Measurements from ENCODE around the gene MAP3K6.
"Not testable (repeated sequence)": the region's sequence is repeated elsewhere in the genome, so short reads cannot be mapped to it uniquely, and the experiment has no call there.

Gene MAP3K6

DNA sequence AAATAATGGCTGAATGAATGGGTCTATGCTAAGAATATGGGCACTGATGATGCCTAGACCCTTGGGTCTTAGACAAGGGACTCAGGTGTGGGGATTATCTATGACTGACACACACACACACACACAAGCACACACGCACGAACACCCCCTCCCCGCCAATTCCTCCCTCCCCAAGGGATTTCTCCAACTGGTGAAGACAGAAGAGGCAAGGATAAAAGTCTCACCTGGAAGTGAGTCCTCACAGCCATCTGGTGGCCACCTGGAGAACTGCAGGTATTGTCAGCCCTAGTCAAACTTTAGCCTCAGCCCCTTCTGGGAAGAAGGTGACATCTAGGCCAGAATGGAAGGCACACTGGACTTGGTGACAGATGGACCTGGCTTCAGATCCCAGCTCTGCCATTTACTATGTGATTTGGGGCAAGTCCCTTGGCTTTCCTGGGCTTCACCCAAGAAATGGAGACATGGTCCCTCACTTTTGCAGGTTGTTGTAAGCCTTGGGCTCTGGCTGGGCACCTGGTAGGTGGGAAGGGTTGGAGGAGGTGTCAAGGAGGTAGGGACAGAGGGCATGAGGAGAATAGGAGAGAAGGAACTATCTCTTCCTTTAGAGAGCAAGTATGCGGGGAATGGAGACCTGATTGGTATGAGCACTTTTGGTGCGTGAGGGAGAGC is 21.7 kb upstream of the MAP3K6 start:
- H3K4me1 Mint-ChIP-seq (ENCODE audit: low read depth) = peaks cover 12% of the 10 kb centered on the region
- no peak overlapping the region for H3K4me3 Mint-ChIP-seq
- H3K36me3 Mint-ChIP-seq (ENCODE audit: low read depth) = no peaks in the 10 kb centered on the region
- no peaks in the 10 kb centered on the region for H3K9me3 Mint-ChIP-seq
- H3K27ac Mint-ChIP-seq = no peak overlapping the region
- H3K27me3 Mint-ChIP-seq (ENCODE audit: low read depth) = peaks cover 30% of the 10 kb centered on the region

GRCh38 chr1:27384797-27385196 is 18.0 kb upstream of the MAP3K6 start:
- H3K27ac Mint-ChIP-seq; H3K4me3 Mint-ChIP-seq; H3K36me3 Mint-ChIP-seq (ENCODE audit: low read depth); H3K4me1 Mint-ChIP-seq (ENCODE audit: low read depth); H3K9me3 Mint-ChIP-seq: not testable (repeated sequence)
- H3K27me3 Mint-ChIP-seq (ENCODE audit: low read depth) = peaks cover 35% of the 10 kb centered on the region

- H3K36me3 Mint-ChIP-seq (ENCODE audit: low read depth) = no peaks in the 10 kb centered on the region
- no peak overlapping the region for H3K27ac Mint-ChIP-seq
- no peaks in the 10 kb centered on the region for H3K9me3 Mint-ChIP-seq
- peaks cover 2% of the 10 kb centered on the region for H3K4me1 Mint-ChIP-seq (ENCODE audit: low read depth)
- H3K27me3 Mint-ChIP-seq (ENCODE audit: low read depth) = peaks cover 27% of the 10 kb centered on the region
- no peak overlapping the region for H3K4me3 Mint-ChIP-seq
Observed at GRCh38 chr1:27383661-27384060, 16.9 kb upstream of the MAP3K6 start.

- H3K4me1 Mint-ChIP-seq (ENCODE audit: low read depth) = no peaks in the 10 kb centered on the region
- no peaks in the 10 kb centered on the region for H3K36me3 Mint-ChIP-seq (ENCODE audit: low read depth)
- H3K27me3 Mint-ChIP-seq (ENCODE audit: low read depth) = peaks cover 24% of the 10 kb centered on the region
- no peaks in the 10 kb centered on the region for H3K9me3 Mint-ChIP-seq
- H3K27ac Mint-ChIP-seq = peak within 1 kb of the TSS; percentile 26
- no peak within 1 kb of the TSS for H3K4me3 Mint-ChIP-seq
Observed at GRCh38 chr1:27383039-27383605, 16.4 kb upstream of the MAP3K6 start, which contains the start of gene CD164L2. TSS of gene CD164L2 (minus strand) at chr1:27383333. CDS start at chr1:27383239, 94 bp downstream.

DNA sequence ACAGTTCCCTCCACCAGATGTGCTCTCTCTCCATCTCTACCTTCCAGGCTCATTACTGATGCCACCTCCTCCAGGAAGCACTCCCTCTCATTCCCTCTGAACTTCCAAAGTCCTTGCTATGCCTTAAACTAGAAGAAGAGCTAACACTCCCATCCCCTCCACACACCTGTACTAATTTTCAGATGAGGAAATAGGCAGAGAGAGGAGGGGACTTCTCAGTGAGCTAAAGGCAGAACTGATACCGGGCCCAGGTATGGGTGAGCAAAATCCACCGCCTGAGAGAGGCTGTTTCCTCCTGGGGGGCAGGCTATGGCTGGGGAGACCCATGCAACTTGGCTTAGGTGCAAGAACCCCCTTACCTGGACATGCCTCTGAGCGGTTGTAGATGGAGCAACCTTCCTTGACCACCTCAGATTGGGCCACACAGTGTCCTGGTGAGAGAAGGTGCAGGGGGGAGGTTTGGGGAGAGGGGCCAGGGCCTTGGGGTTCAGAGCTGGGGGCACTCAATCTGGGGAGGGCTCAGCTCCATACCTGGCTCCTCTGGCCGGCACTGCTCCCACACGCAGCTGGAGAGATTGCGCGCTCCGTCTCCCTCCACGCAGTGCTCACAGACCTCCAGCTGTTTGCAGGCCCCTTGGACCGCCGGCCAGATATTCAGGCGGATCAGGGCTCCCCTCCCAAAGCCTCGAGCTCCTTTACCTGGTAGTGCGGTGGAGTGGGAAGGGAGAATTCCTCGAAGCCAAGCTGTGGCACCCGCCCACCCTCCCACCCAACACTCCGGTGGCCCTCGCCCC is 15.4 kb upstream of the MAP3K6 start:
- Mint-ChIP-seq H3K4me3 (no peak overlapping the region), H3K36me3 (ENCODE audit: low read depth) (no peaks in the 10 kb centered on the region), H3K27ac (no peak overlapping the region), H3K27me3 (ENCODE audit: low read depth) (peaks cover 24% of the 10 kb centered on the region), H3K4me1 (ENCODE audit: low read depth) (no peaks in the 10 kb centered on the region), H3K9me3 (no peaks in the 10 kb centered on the region)

- Mint-ChIP-seq H3K36me3 (ENCODE audit: low read depth) (no peaks in the 10 kb centered on the region), H3K9me3 (no peaks in the 10 kb centered on the region), H3K4me3 (no peak overlapping the region), H3K27me3 (ENCODE audit: low read depth) (peaks cover 16% of the 10 kb centered on the region), H3K4me1 (ENCODE audit: low read depth) (no peaks in the 10 kb centered on the region), H3K27ac (no peak overlapping the region)
Observed at GRCh38 chr1:27380766-27381733, 14.3 kb upstream of the MAP3K6 start.

- Mint-ChIP-seq H3K9me3 (no peaks in the 10 kb centered on the region), H3K36me3 (ENCODE audit: low read depth) (no peaks in the 10 kb centered on the region), H3K4me3 (no peak overlapping the region), H3K27ac (no peak overlapping the region), H3K27me3 (ENCODE audit: low read depth) (peaks cover 16% of the 10 kb centered on the region), H3K4me1 (ENCODE audit: low read depth) (no peaks in the 10 kb centered on the region)
Observed at GRCh38 chr1:27380224-27380623, 13.5 kb upstream of the MAP3K6 start.

DNA sequence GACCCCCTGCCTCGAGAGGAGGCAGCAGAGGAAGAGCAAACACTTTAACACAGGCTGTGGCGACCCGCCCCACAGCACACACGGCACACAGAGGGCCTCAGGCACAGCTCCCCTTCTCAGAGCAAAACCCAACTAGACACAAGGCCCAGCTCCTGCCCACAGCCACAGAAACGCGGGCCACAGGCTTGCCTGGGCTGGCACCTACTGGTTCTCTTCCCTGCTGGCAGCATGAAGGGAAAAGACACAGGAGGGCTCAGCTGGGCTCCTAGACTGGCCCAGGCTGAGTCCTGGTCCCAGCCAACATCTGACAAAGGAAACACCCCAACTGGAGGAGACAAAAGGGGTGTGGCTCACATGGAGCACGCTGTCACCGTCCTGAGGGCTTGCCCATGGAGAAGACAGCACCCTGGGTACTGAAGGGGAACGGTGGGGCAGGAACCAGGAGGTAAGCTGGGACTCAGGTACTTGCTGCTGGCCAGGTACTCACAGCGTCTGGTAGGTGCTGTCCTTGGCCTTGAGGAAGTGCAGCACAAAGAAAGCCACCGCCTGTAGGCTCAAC is 12.9 kb upstream of the MAP3K6 start:
- peaks cover 16% of the 10 kb centered on the region for H3K27me3 Mint-ChIP-seq (ENCODE audit: low read depth)
- H3K27ac Mint-ChIP-seq = no peak overlapping the region
- H3K4me1 Mint-ChIP-seq (ENCODE audit: low read depth) = no peaks in the 10 kb centered on the region

GRCh38 chr1:27377760-27378495 is 11.2 kb upstream of the MAP3K6 start:
- Mint-ChIP-seq H3K4me1 (ENCODE audit: low read depth) (no peaks in the 10 kb centered on the region), H3K9me3 (no peaks in the 10 kb centered on the region), H3K27ac (no peak overlapping the region)

More for the DNA sequence above, 12.9 kb upstream of the MAP3K6 start:
- Mint-ChIP-seq H3K36me3 (ENCODE audit: low read depth) (no peaks in the 10 kb centered on the region), H3K9me3 (no peaks in the 10 kb centered on the region), H3K4me3 (no peak overlapping the region)

GRCh38 chr1:27374362-27375086 is 7.8 kb upstream of the MAP3K6 start, which contains the start of gene FCN3:
TSS of gene FCN3 (minus strand) at chr1:27374824. CDS start at chr1:27374818, 6 bp downstream.
- Mint-ChIP-seq H3K27ac (no peak within 1 kb of the TSS), H3K27me3 (ENCODE audit: low read depth) (no peaks in the 10 kb centered on the region), H3K36me3 (ENCODE audit: low read depth) (no peaks in the 10 kb centered on the region), H3K4me3 (no peak within 1 kb of the TSS), H3K9me3 (no peaks in the 10 kb centered on the region), H3K4me1 (ENCODE audit: low read depth) (peaks cover 5% of the 10 kb centered on the region)

More at GRCh38 chr1:27377760-27378495, 11.2 kb upstream of the MAP3K6 start:
- Mint-ChIP-seq H3K36me3 (ENCODE audit: low read depth) (no peaks in the 10 kb centered on the region), H3K4me3 (no peak overlapping the region), H3K27me3 (ENCODE audit: low read depth) (peaks cover 11% of the 10 kb centered on the region)

DNA sequence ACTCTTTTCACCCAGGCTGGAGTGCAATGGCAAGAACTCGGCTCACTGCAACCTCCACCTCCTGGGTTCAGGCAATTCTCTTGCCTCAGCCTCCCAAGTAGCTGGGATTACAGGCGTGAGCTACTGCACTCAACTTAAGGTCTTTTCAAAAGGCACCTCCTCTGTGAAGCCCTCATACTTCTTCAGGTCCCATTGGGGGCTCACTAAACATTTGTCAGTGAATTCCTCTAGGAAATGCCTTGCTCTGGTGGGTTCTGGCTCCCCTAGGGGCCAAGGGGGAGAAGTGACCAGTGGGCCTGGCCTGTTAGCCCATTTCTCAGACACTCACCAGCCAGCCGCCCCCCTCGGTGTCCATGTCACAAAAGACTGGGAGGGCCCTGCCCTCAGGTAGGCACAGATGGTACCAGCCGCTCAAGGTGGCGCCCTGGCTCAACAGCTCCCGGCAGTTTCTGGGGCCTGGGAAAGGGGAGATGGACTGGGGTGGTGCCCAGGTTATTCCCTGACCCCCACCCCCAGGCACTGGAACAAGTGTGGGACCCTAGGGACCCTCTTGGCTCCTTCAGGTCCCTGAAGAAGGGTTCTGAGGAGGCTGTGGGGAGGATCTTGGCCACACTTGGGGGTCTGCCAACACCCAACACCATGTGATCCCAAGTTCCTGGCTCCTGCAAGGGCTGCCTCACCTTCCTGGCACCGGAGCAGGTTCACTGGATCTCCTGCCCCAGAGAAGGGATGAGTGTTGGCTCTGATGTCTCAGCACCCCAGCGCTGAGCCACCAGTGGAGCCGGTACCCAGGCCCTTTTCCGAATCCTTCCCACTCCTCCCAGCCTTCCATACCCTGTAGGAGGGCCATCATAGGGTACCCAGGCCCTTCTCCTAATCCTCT is 6.3 kb upstream of the MAP3K6 start:
- no peaks in the 10 kb centered on the region for H3K9me3 Mint-ChIP-seq
- peaks cover 9% of the 10 kb centered on the region for H3K4me1 Mint-ChIP-seq (ENCODE audit: low read depth)
- no peak overlapping the region for H3K27ac Mint-ChIP-seq
- H3K36me3 Mint-ChIP-seq (ENCODE audit: low read depth) = no peaks in the 10 kb centered on the region
- H3K4me3 Mint-ChIP-seq = no peak overlapping the region
- H3K27me3 Mint-ChIP-seq (ENCODE audit: low read depth) = no peaks in the 10 kb centered on the region

Data from T-helper 1 cell treated with Interleukin-12 subunit alpha and Interleukin-12 subunit beta and Interleukin-4 antibody, amounts not matched to agents 30 μg/mL and 1 μg/mL, for 36 hours (primary cell).